Panc1 (cell line): ENCODE results near the gene AP3M1. TPM values are rescaled to one million over a fixed set of nuclear protein-coding genes. Genes with fewer than 3 reads are reported as not detected.

Source experiments
- ATAC-seq: fragments of 200-7000 bp; cut with Tn5 transposase; 2 replicates; pipeline ENCODE4 v1.9.1; 2020; ENCODE audit warnings: mild to moderate bottlenecking, moderate library complexity
- BruUV-seq: library from RNA; stranded (reverse); fragments of 400-500 nt; replicated peaks from 2 replicates; lab custom pipeline; 2021; lab: Mats Ljungman, UMichigan
- CTCF ChIA-PET: fragments of 300-600 bp; sonication (Branson Sonifier 250); formaldehyde crosslinking; loops from one replicate; lab custom pipeline; 2022; ENCODE audit warnings: antibody characterized with exemption; lab: Charles Lee
- POLR2A ChIA-PET: fragments of 300-600 bp; sonication (Branson Sonifier 250); formaldehyde crosslinking; loops from one replicate; lab custom pipeline; 2022; ENCODE audit warnings: antibody characterized with exemption; lab: Charles Lee
- DNase-seq: peaks from one replicate; pipeline ENCODE4 v3.0.0-alpha.2; 2010; ENCODE audit warnings: low read depth, low spot score
- H3K27ac ChIP-seq: 2 replicates; pipeline ENCODE4 v1.5.1; 2011; ENCODE audit warnings: mild to moderate bottlenecking, low read length, inconsistent platforms
- H3K27me3 ChIP-seq: fragments of 200-500 bp; sonication (Bioruptor generic); 2 replicates; pipeline ENCODE4 v1.6.0; 2014; ENCODE audit warnings: low read length, inconsistent platforms; ENCODE audit not compliant: control insufficient read depth, insufficient read depth
- H3K36me3 ChIP-seq: fragments of 200-500 bp; sonication (Bioruptor generic); 2 replicates; pipeline ENCODE4 v1.5.1; 2014; ENCODE audit warnings: inconsistent platforms, mild to moderate bottlenecking, low read length, moderate library complexity; ENCODE audit not compliant: control insufficient read depth, insufficient read depth
- H3K4me1 ChIP-seq: 2 replicates; pipeline ENCODE4 v1.5.1; 2011; ENCODE audit warnings: inconsistent platforms, mild to moderate bottlenecking, low read length, moderate library complexity; ENCODE audit not compliant: control insufficient read depth, insufficient read depth
- H3K4me3 ChIP-seq, 2 experiments: 2 replicates each; pipeline ENCODE4 v1.5.1; 2011 to 2012; ENCODE audit warnings: low read depth in 2 of 2, low read length in 2 of 2, mild to moderate bottlenecking in 2 of 2, inconsistent platforms in 1 of 2, moderate library complexity in 1 of 2
- H3K9me3 ChIP-seq: fragments of 200-500 bp; sonication (Bioruptor generic); 2 replicates; pipeline ENCODE4 v1.5.1; 2014; ENCODE audit warnings: low read depth, mild to moderate bottlenecking, inconsistent platforms, low read length, moderate library complexity; ENCODE audit not compliant: control insufficient read depth, insufficient read depth
- POLR2AphosphoS5 ChIP-seq: IDR thresholded peaks from 2 replicates; pipeline ENCODE4 v1.6.1; 2012; ENCODE audit warnings: mild to moderate bottlenecking, low read depth, low read length, moderate library complexity
- SIN3A ChIP-seq: IDR thresholded peaks from 2 replicates; pipeline ENCODE4 v1.6.1; 2012; ENCODE audit warnings: low read depth, mild to moderate bottlenecking, low read length, moderate library complexity, borderline replicate concordance; ENCODE audit not compliant: insufficient read depth
- TCF7L2 ChIP-seq: IDR thresholded peaks from 2 replicates; pipeline ENCODE4 v1.6.1; 2011; ENCODE audit warnings: mild to moderate bottlenecking, low read depth, low read length, inconsistent platforms
- in situ Hi-C: cut with HindIII; loops from 2 replicates; pipeline ENCODE4 v1.10.0; 2016; ENCODE audit warnings: low sequenced_read_pairs, low pct_unique_long_range_greater_than_20kb
- intact Hi-C: fragments of 100-400 bp; cut with micrococcal nuclease; formaldehyde crosslinking; loops from one replicate; pipeline ENCODE4 v1.10.0; 2022; ENCODE audit not compliant: unreplicated experiment
- total RNA-seq: library from RNA; stranded (reverse); gene quantifications from one replicate; pipeline ENCODE4 v1.2.1, GENCODE V29; 2021; ENCODE audit not compliant: unreplicated experiment
- TF ChIP-seq, protein P1 (sequence below), 2 experiments: IDR thresholded peaks; 2 replicates each; pipeline ENCODE4 v1.6.1; 2011 to 2012; ENCODE audit warnings: low read depth in 2 of 2, control low read depth in 1 of 2, low read length in 1 of 2, mild to moderate bottlenecking in 1 of 2, moderate library complexity in 1 of 2; ENCODE audit not compliant: insufficient read depth in 1 of 2
- TF ChIP-seq, protein P2 (sequence below): fragments of 450-650 bp; IDR thresholded peaks from 2 replicates; pipeline ENCODE4 v1.5.1; 2017; ENCODE audit warnings: mild to moderate bottlenecking

Gene AP3M1
- total RNA-seq, 1 experiment from 2014 or later = 51.5 TPM

DNA sequence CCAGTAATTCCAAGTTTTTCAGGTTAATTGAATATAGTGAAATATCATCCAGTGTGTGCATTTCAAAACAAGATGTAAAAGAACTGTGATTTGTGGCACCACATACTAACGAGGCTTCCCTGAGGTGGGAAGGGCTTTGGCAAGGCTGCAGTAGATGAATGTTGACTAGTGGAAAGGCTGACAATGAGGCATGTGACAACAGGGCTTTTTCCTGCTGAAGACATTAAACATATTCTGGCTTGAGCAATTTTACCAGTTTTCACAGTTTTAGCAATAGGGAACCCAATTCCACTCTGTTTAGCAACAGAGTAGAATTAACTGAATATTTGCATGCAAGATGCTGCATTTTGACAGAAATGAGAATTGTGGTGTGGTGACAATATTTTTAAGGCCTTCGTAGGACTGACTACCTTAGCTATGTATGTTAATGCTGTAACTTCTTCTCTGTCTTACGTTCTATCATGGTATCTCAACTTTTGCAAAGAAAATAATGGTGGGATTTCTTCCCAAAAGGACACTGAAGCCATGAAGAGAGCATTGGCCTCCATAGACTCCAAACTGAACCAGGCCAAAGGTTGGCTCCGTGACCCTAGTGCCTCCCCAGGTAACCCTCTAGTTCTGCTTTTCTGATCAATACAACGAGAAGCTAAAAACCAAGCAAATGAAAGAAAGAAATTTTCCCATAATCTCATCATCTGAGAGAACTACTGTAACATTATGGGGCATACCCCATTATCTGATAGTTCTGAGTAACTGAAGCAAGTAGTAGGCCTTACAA is 68.5 kb downstream of the AP3M1 start:
- H3K36me3 ChIP-seq = peaks cover 54% of the 10 kb centered on the region
- no peak overlapping the region for H3K27ac ChIP-seq
- in situ Hi-C loops = no loop called here
- ChIA-PET POLR2A (interaction anchor here (0.6 kb wide), 1 partner anchor 182 kb away, joined by 9 read pairs; no protein-coding TSS in a partner anchor), CTCF (interaction anchor here (0.5 to 2.4 kb wide), 4 partner anchors 48 to 196 kb away, joined by 3 to 13 read pairs (median 3); no protein-coding TSS in a partner anchor)
- intact Hi-C loops = loop anchor here (2.0 kb wide), 1 partner anchor 195 kb away; no protein-coding TSS in a partner anchor
- TF ChIP-seq TCF7L2 = no peak
- TF ChIP-seq, protein P1, sequence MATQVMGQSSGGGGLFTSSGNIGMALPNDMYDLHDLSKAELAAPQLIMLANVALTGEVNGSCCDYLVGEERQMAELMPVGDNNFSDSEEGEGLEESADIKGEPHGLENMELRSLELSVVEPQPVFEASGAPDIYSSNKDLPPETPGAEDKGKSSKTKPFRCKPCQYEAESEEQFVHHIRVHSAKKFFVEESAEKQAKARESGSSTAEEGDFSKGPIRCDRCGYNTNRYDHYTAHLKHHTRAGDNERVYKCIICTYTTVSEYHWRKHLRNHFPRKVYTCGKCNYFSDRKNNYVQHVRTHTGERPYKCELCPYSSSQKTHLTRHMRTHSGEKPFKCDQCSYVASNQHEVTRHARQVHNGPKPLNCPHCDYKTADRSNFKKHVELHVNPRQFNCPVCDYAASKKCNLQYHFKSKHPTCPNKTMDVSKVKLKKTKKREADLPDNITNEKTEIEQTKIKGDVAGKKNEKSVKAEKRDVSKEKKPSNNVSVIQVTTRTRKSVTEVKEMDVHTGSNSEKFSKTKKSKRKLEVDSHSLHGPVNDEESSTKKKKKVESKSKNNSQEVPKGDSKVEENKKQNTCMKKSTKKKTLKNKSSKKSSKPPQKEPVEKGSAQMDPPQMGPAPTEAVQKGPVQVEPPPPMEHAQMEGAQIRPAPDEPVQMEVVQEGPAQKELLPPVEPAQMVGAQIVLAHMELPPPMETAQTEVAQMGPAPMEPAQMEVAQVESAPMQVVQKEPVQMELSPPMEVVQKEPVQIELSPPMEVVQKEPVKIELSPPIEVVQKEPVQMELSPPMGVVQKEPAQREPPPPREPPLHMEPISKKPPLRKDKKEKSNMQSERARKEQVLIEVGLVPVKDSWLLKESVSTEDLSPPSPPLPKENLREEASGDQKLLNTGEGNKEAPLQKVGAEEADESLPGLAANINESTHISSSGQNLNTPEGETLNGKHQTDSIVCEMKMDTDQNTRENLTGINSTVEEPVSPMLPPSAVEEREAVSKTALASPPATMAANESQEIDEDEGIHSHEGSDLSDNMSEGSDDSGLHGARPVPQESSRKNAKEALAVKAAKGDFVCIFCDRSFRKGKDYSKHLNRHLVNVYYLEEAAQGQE (IDR thresholded peaks at IDR 0.05; ENCODE audit: insufficient read depth in 1 of 2, low read depth in 2 of 2, low read length in 1 of 2) = no peak
- no peak for TF ChIP-seq POLR2AphosphoS5
- no peak for TF ChIP-seq SIN3A
- TF ChIP-seq, protein P2, sequence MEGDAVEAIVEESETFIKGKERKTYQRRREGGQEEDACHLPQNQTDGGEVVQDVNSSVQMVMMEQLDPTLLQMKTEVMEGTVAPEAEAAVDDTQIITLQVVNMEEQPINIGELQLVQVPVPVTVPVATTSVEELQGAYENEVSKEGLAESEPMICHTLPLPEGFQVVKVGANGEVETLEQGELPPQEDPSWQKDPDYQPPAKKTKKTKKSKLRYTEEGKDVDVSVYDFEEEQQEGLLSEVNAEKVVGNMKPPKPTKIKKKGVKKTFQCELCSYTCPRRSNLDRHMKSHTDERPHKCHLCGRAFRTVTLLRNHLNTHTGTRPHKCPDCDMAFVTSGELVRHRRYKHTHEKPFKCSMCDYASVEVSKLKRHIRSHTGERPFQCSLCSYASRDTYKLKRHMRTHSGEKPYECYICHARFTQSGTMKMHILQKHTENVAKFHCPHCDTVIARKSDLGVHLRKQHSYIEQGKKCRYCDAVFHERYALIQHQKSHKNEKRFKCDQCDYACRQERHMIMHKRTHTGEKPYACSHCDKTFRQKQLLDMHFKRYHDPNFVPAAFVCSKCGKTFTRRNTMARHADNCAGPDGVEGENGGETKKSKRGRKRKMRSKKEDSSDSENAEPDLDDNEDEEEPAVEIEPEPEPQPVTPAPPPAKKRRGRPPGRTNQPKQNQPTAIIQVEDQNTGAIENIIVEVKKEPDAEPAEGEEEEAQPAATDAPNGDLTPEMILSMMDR = no peak
- no peak overlapping the region for H3K4me3 ChIP-seq
- ATAC-seq (no peak), DNase-seq (no peak)
- no TSS peak for BruUV-seq
- H3K27me3 ChIP-seq = no peaks in the 10 kb centered on the region
- no peaks in the 10 kb centered on the region for H3K9me3 ChIP-seq
- peaks cover 38% of the 10 kb centered on the region for H3K4me1 ChIP-seq

DNA sequence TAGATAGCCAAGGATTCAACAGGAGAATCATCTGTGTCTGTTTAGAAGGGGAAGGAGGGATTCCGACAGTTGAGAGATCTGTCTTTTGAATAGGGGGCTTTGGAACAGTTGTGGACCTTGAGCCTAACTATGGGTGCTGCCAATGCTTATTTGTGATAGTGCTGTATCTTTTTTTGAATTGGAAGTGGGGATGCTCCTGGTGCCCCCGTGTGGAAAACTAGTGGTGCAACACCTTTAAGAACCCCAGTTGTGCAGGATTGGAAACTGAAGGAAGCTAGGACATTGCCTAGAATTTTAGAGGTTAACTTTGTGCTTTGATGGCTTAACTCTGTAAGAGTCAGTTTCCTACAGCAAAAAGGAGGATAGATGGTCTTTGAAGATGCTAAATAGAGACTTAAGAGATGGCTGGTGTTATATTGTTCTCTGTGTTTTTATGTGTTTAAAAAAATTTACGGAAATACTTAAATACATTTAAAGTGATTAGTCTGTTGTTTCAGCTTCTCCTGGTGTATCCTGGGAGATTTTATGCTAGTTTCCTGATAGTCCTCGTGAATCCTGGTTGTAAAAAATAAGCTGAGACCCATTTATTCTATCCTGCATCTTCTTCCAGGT is 69.3 kb downstream of the AP3M1 start:
- Histone ChIP-seq H3K27ac (no peak overlapping the region), H3K27me3 (no peaks in the 10 kb centered on the region), H3K36me3 (peaks cover 51% of the 10 kb centered on the region), H3K9me3 (no peaks in the 10 kb centered on the region), H3K4me3 (no peak overlapping the region), H3K4me1 (peaks cover 42% of the 10 kb centered on the region)
- CTCF ChIA-PET = interaction anchor here (0.5 to 2.4 kb wide), 5 partner anchors 47 to 195 kb away, joined by 3 to 13 read pairs (median 3); no protein-coding TSS in a partner anchor
- BruUV-seq = no TSS peak
- intact Hi-C loops (loop anchor here (2.0 kb wide), 1 partner anchor 194 kb away; no protein-coding TSS in a partner anchor), in situ Hi-C loops (no loop called here)
- POLR2A ChIA-PET = interaction anchor here (0.6 kb wide), 1 partner anchor 181 kb away, joined by 9 read pairs; no protein-coding TSS in a partner anchor
- ATAC-seq (peak; percentile 49), DNase-seq (peak; percentile 57)
- no peak for TF ChIP-seq POLR2AphosphoS5
- TF ChIP-seq TCF7L2 = no peak
- TF ChIP-seq SIN3A = no peak
- TF ChIP-seq, protein P1 (IDR thresholded peaks at IDR 0.05; ENCODE audit: insufficient read depth in 1 of 2, low read depth in 2 of 2, low read length in 1 of 2) = no peak
- TF ChIP-seq, protein P2 = peak; percentile 90
